Stimulated activated CD4-positive, alpha-beta T cell treated with anti-CD3 and anti-CD28 coated beads, Interleukin-1b, Interleukin-23, amount 100 ng/mL, for 1 hour (primary cell): ENCODE results near the gene CHPF2.

ENCODE experiments used
- DNase-seq, 2 donors: peaks; one replicate each; pipeline ENCODE4 v3.0.0-alpha.2; 2020; ENCODE audit warnings: low read depth in 2 of 2

Gene CHPF2

GRCh38 chr7:151232917-151233701 lies 826 bp downstream of the CHPF2 start:
- peak; percentile 15 to 52 for DNase-seq

GRCh38 chr7:151233804-151234203 lies 1.5 kb downstream of the CHPF2 start:
- DNase-seq: no peak

- no peak for DNase-seq
These were observed 3.0 kb downstream of the CHPF2 start for GRCh38 chr7:151235091-151235787.

- DNase-seq: no peak
These were observed 4.1 kb downstream of the CHPF2 start for GRCh38 chr7:151236406-151236805.

GRCh38 chr7:151237244-151238189 lies 5.2 kb downstream of the CHPF2 start:
- DNase-seq: no peak

- DNase-seq: no peak
These were observed 6.0 kb downstream of the CHPF2 start for GRCh38 chr7:151238190-151238810.

- no peak for DNase-seq
These were observed 6.9 kb downstream of the CHPF2 start for GRCh38 chr7:151238924-151239836.

GRCh38 chr7:151239837-151240459 lies 7.7 kb downstream of the CHPF2 start:
- DNase-seq: no peak

GRCh38 chr7:151240536-151240935 lies 8.3 kb downstream of the CHPF2 start:
- no peak for DNase-seq

GRCh38 chr7:151240942-151241754 lies 8.9 kb downstream of the CHPF2 start:
- no peak for DNase-seq

GRCh38 chr7:151241755-151242096 lies 9.4 kb downstream of the CHPF2 start:
- DNase-seq: no peak

- DNase-seq: no peak
These were observed 10.1 kb downstream of the CHPF2 start for GRCh38 chr7:151242159-151243044.

- no peak for DNase-seq
These were observed 10.7 kb downstream of the CHPF2 start for GRCh38 chr7:151243045-151243349.

GRCh38 chr7:151243408-151244195 lies 11.3 kb downstream of the CHPF2 start:
- no peak for DNase-seq

GRCh38 chr7:151244196-151244840 lies 12.0 kb downstream of the CHPF2 start:
- DNase-seq: peak in 1 of 2 donors; percentile 24

GRCh38 chr7:151244841-151245346 lies 12.6 kb downstream of the CHPF2 start:
- DNase-seq: no peak
